ENCODE results near the gene TOX4.
A peak's percentile ranks its signal among the peaks of the same experiment; 100 is the strongest.

The TOX4 gene

GRCh38 chr14:21501568-21501967, 24.6 kb downstream of the TOX4 start:
- no peak for DNase-seq

GRCh38 chr14:21503376-21503775, 26.4 kb downstream of the TOX4 start:
- no peak for DNase-seq

- no peak for DNase-seq
These were observed 28.1 kb downstream of the TOX4 start for GRCh38 chr14:21505012-21505553.

GRCh38 chr14:21506557-21506956, 29.6 kb downstream of the TOX4 start:
- no peak for DNase-seq

GRCh38 chr14:21509432-21510143, 32.6 kb downstream of the TOX4 start:
- DNase-seq: no peak

GRCh38 chr14:21510735-21511657, 34.0 kb downstream of the TOX4 start, which contains the start of gene METTL3:
METTL3 (minus strand) TSS chr14:21511340; CDS start chr14:21511223, 117 bp downstream.
- peak; percentile 55 to 99 (median 95) for DNase-seq

GRCh38 chr14:21514341-21514740, 37.3 kb downstream of the TOX4 start:
- no peak for DNase-seq

GRCh38 chr14:21518725-21519124, 41.7 kb downstream of the TOX4 start:
- no peak for DNase-seq

GRCh38 chr14:21520767-21521166, 43.8 kb downstream of the TOX4 start:
- DNase-seq: no peak

GRCh38 chr14:21521501-21521900, 44.5 kb downstream of the TOX4 start:
- no peak for DNase-seq

- DNase-seq: no peak
These were observed 46.2 kb downstream of the TOX4 start for GRCh38 chr14:21523203-21523602.

GRCh38 chr14:21524575-21525490, 47.8 kb downstream of the TOX4 start:
- DNase-seq: peak in 12 of 56 donors; percentile 6 to 31 (median 19)

- DNase-seq: peak in 33 of 56 donors; percentile 4 to 65 (median 26)
These were observed 48.6 kb downstream of the TOX4 start for GRCh38 chr14:21525571-21525961.

GRCh38 chr14:21525962-21526671, 49.1 kb downstream of the TOX4 start, which contains the start of gene SALL2:
SALL2 (minus strand) TSS chr14:21526346; CDS start chr14:21526127, 219 bp downstream.
- peak in 55 of 56 donors; percentile 21 to 92 (median 76) for DNase-seq

GRCh38 chr14:21526672-21527317, 49.8 kb downstream of the TOX4 start:
- peak in 2 of 56 donors; percentile 20 to 40 for DNase-seq

- no peak for DNase-seq
These were observed 50.3 kb downstream of the TOX4 start for GRCh38 chr14:21527318-21527679.

GRCh38 chr14:21528381-21529348, 51.7 kb downstream of the TOX4 start:
- no peak for DNase-seq

- no peak for DNase-seq
These were observed 52.5 kb downstream of the TOX4 start for GRCh38 chr14:21529515-21529914.
